Prostate gland (tissue), 2 donors: ENCODE data around the gene TFR2. TPM values are rescaled to one million over a fixed set of nuclear protein-coding genes. Genes with fewer than 3 reads are reported as not detected.
A peak's percentile ranks its signal among the peaks of the same experiment; 100 is the strongest.

Source experiments
- DNase-seq: peaks from one replicate; pipeline ENCODE4 v3.0.0-alpha.2; 2019; ENCODE audit warnings: low spot score
- H3K27ac ChIP-seq, 2 donors: fragments of 200-600 bp; sonication (generic); 2 replicates each; pipeline ENCODE4 v1.5.1; 2017 to 2019
- H3K27me3 ChIP-seq: fragments of 200-600 bp; sonication (generic); replicated peaks from 2 replicates; pipeline ENCODE4 v1.5.1; 2019; ENCODE audit not compliant: insufficient read depth
- H3K36me3 ChIP-seq, 2 donors: fragments of 200-600 bp; sonication (generic); 1 replicate in 1 of 2; 2 replicates in 1 of 2; pipeline versions ENCODE4 v1.5.1 to v1.8.1; 2017 to 2019
- H3K4me1 ChIP-seq: fragments of 200-600 bp; sonication (generic); replicated peaks from 2 replicates; pipeline ENCODE4 v1.5.1; 2019
- H3K4me3 ChIP-seq, 2 donors: fragments of 200-600 bp; sonication (generic); 2 replicates each; pipeline ENCODE4 v1.5.1; 2017 to 2019
- H3K9me3 ChIP-seq: fragments of 200-600 bp; sonication (generic); 2 replicates; pipeline ENCODE4 v1.5.1; 2017
- CTCF ChIP-seq, 4 experiments: fragments of 200-600 bp in 2 of 4; fragments of 450-650 bp in 2 of 4; sonication (generic) in 2 of 4; IDR thresholded peaks; 1 replicate in 3 of 4; 2 replicates in 1 of 4; pipeline ENCODE4 v1.5.1; 2016 to 2019; ENCODE audit warnings: antibody characterized with exemption in 4 of 4, mild to moderate bottlenecking in 2 of 4, moderate library complexity in 2 of 4
- POLR2A ChIP-seq: fragments of 450-650 bp; IDR thresholded peaks from one replicate; pipeline ENCODE4 v1.6.1; 2016; ENCODE audit warnings: antibody characterized with exemption, mild to moderate bottlenecking
- POLR2AphosphoS5 ChIP-seq: sonication (generic); formaldehyde crosslinking; IDR thresholded peaks from one replicate; pipeline ENCODE4 v1.6.1; 2017; ENCODE audit warnings: antibody characterized with exemption
- WGBS: methylation state at CpG from one replicate; pipeline ENCODE4 v1.1.5; 2018; 5-methylcytosine and 5-hydroxymethylcytosine counted together
- intact Hi-C: fragments of 100-400 bp; cut with DNase I; formaldehyde crosslinking; loops from one replicate; pipeline ENCODE4 v1.14.2; 2022
- total RNA-seq, 2 donors: library from RNA; depleted of rRNA; stranded (reverse); fragments of >200 nt; gene quantifications; one replicate each; pipeline ENCODE4 v1.1.0, GENCODE V29; 2016

Gene TFR2
- total RNA-seq, 2 donors from 2014 or later, result 0.59 to 2.3 TPM

GRCh38 chr7:100681491-100682227, 40.3 kb upstream of the TFR2 start:
- H3K36me3 ChIP-seq, result peaks cover 25 to 60% of the 10 kb centered on the region in 2 donors

GRCh38 chr7:100680576-100681271, 39.4 kb upstream of the TFR2 start:
- TF ChIP-seq CTCF (IDR thresholded peaks at IDR 0.05), result no peak
- TF ChIP-seq POLR2AphosphoS5, result no peak
- no peak for TF ChIP-seq POLR2A
- no peak overlapping the region for H3K4me3 ChIP-seq
- H3K27ac ChIP-seq, result peak overlapping the region in 1 of 2 donors; percentile 99
- no peaks in the 10 kb centered on the region for H3K27me3 ChIP-seq
- no peaks in the 10 kb centered on the region for H3K9me3 ChIP-seq
- intact Hi-C loops, result no loop called here
- H3K4me1 ChIP-seq, result peaks cover 17% of the 10 kb centered on the region
- peaks cover 19 to 52% of the 10 kb centered on the region in 2 donors for H3K36me3 ChIP-seq
- WGBS, result 80% methylated on average over 18 of the region's 18 CpGs
- no peak for DNase-seq

More at GRCh38 chr7:100681491-100682227, 40.3 kb upstream of the TFR2 start:
- Histone ChIP-seq H3K4me1 (peaks cover 17% of the 10 kb centered on the region), H3K27me3 (no peaks in the 10 kb centered on the region), H3K27ac (no peak overlapping the region), H3K4me3 (no peak overlapping the region), H3K9me3 (no peaks in the 10 kb centered on the region)
- no peak for DNase-seq
- TF ChIP-seq POLR2AphosphoS5 (no peak), POLR2A (no peak), CTCF (IDR thresholded peaks at IDR 0.05) (no peak)
- 66% methylated on average over 22 of the region's 29 CpGs for WGBS
- intact Hi-C loops, result no loop called here

GRCh38 chr7:100679927-100680575, 38.7 kb upstream of the TFR2 start:
- intact Hi-C loops, result loop anchor here (10.0 kb wide), 1 partner anchor 205 kb away; the partner anchor contains the start of gene TSC22D4
- 70% methylated on average over 13 of the region's 13 CpGs for WGBS
- H3K27ac ChIP-seq, result peak overlapping the region; percentile 99
- no peaks in the 10 kb centered on the region for H3K27me3 ChIP-seq
- DNase-seq, result no peak
- H3K36me3 ChIP-seq, result peaks cover 19 to 45% of the 10 kb centered on the region in 2 donors
- peaks cover 17% of the 10 kb centered on the region for H3K4me1 ChIP-seq
- TF ChIP-seq POLR2A (no peak), POLR2AphosphoS5 (no peak), CTCF (IDR thresholded peaks at IDR 0.05) (no peak)
- H3K4me3 ChIP-seq, result no peak overlapping the region
- H3K9me3 ChIP-seq, result no peaks in the 10 kb centered on the region

- Histone ChIP-seq H3K36me3 (peaks cover 17 to 38% of the 10 kb centered on the region in 2 donors), H3K27ac (peak overlapping the region; percentile 99), H3K27me3 (no peaks in the 10 kb centered on the region), H3K4me1 (peaks cover 17% of the 10 kb centered on the region), H3K9me3 (no peaks in the 10 kb centered on the region), H3K4me3 (no peak overlapping the region)
- 26% methylated on average over 13 of the region's 13 CpGs for WGBS
- intact Hi-C loops, result loop anchor here (10.0 kb wide), 1 partner anchor 205 kb away; the partner anchor contains the start of gene TSC22D4
- DNase-seq, result peak; percentile 74
- TF ChIP-seq POLR2AphosphoS5, result peak; percentile 88
- TF ChIP-seq CTCF (IDR thresholded peaks at IDR 0.05), result no peak
- TF ChIP-seq POLR2A, result no peak
Measured at GRCh38 chr7:100679129-100679926, 38.0 kb upstream of the TFR2 start.
